SK-N-SH treated with all-trans-retinoic acid at 6 μM for 48 hours (cell line): Measurements from ENCODE around the gene COG8.

ENCODE experiments used
- ATAC-seq: fragments of 200-7000 bp; cut with Tn5 transposase; 3 replicates; pipeline ENCODE4 v1.9.1; 2020; ENCODE audit warnings: mild to moderate bottlenecking, moderate library complexity
- ARNTL ChIP-seq: fragments of 450-650 bp; formaldehyde crosslinking; IDR thresholded peaks from 2 replicates; pipeline ENCODE4 v1.5.0; 2020; ENCODE audit warnings: low read depth, mild to moderate bottlenecking, moderate library complexity, borderline replicate concordance
- CSDC2 ChIP-seq: fragments of 250-450 bp; sonication (Bioruptor Pico); IDR thresholded peaks from 2 replicates; pipeline ENCODE4 v1.5.0; 2020; ENCODE audit warnings: mild to moderate bottlenecking, moderate library complexity
- ESRRG ChIP-seq: fragments of 250-450 bp; sonication (Bioruptor Pico); IDR thresholded peaks from 2 replicates; pipeline ENCODE4 v1.6.1; 2021; ENCODE audit warnings: mild to moderate bottlenecking
- GLIS3 ChIP-seq: fragments of 250-450 bp; sonication (Bioruptor Pico); IDR thresholded peaks from 2 replicates; pipeline ENCODE4 v1.5.0; 2020; ENCODE audit warnings: mild to moderate bottlenecking, moderate library complexity
- OSR1 ChIP-seq: fragments of 250-450 bp; sonication (Bioruptor Pico); IDR thresholded peaks from 2 replicates; pipeline ENCODE4 v1.8.0; 2022; ENCODE audit warnings: moderate library complexity, mild to moderate bottlenecking, inconsistent platforms
- PATZ1 ChIP-seq: fragments of 250-450 bp; sonication (Bioruptor Pico); IDR thresholded peaks from 2 replicates; pipeline ENCODE4 v1.8.0; 2020; ENCODE audit warnings: mild to moderate bottlenecking, moderate library complexity, borderline replicate concordance
- POU6F1 ChIP-seq: fragments of 250-450 bp; sonication (Bioruptor Pico); IDR thresholded peaks from 2 replicates; pipeline ENCODE4 v1.8.0; 2021; ENCODE audit warnings: low read depth, mild to moderate bottlenecking, moderate library complexity, borderline replicate concordance
- PPARA ChIP-seq: fragments of 250-450 bp; sonication (Bioruptor Pico); IDR thresholded peaks from 2 replicates; pipeline ENCODE4 v1.5.0; 2020; ENCODE audit warnings: mild to moderate bottlenecking, borderline replicate concordance
- RARB ChIP-seq: fragments of 250-450 bp; sonication (Bioruptor Pico); IDR thresholded peaks from 2 replicates; pipeline ENCODE4 v1.8.0; 2021; ENCODE audit warnings: mild to moderate bottlenecking, moderate library complexity
- SNAI2 ChIP-seq: fragments of 250-450 bp; sonication (Bioruptor Pico); IDR thresholded peaks from 2 replicates; pipeline ENCODE4 v1.5.0; 2020; ENCODE audit warnings: mild to moderate bottlenecking, moderate library complexity
- TCF4 ChIP-seq: fragments of 250-450 bp; sonication (Bioruptor Pico); IDR thresholded peaks from 2 replicates; pipeline ENCODE4 v1.8.0; 2021; ENCODE audit warnings: mild to moderate bottlenecking, moderate library complexity, borderline replicate concordance
- TOX ChIP-seq: fragments of 250-450 bp; sonication (Bioruptor Pico); IDR thresholded peaks from 2 replicates; pipeline ENCODE4 v1.8.0; 2021; ENCODE audit warnings: mild to moderate bottlenecking, moderate library complexity, borderline replicate concordance
- TSHZ2 ChIP-seq: fragments of 250-450 bp; sonication (Bioruptor Pico); IDR thresholded peaks from 2 replicates; pipeline ENCODE4 v1.5.0; 2020; ENCODE audit warnings: mild to moderate bottlenecking, moderate library complexity
- ZC3H10 ChIP-seq: fragments of 250-450 bp; sonication (Bioruptor Pico); IDR thresholded peaks from 2 replicates; pipeline ENCODE4 v1.5.1; 2021; ENCODE audit warnings: mild to moderate bottlenecking, moderate library complexity
- ZFP30 ChIP-seq: fragments of 450-650 bp; formaldehyde crosslinking; IDR thresholded peaks from 2 replicates; pipeline ENCODE4 v1.5.0; 2022; ENCODE audit warnings: mild to moderate bottlenecking, moderate library complexity
- ZNF565 ChIP-seq: fragments of 450-650 bp; formaldehyde crosslinking; conservative IDR thresholded peaks from 2 replicates; pipeline ENCODE4 v1.5.0; 2020; ENCODE audit warnings: low read depth, mild to moderate bottlenecking, moderate library complexity
- ZNF70 ChIP-seq: fragments of 450-650 bp; formaldehyde crosslinking; IDR thresholded peaks from 2 replicates; pipeline ENCODE4 v1.5.0; 2020; ENCODE audit warnings: mild to moderate bottlenecking, moderate library complexity
- ZNF8 ChIP-seq: fragments of 450-650 bp; formaldehyde crosslinking; IDR thresholded peaks from 2 replicates; pipeline ENCODE4 v1.5.0; 2020; ENCODE audit warnings: mild to moderate bottlenecking, moderate library complexity
- TF ChIP-seq, protein P1 (sequence below): fragments of 250-450 bp; sonication (Bioruptor Pico); IDR thresholded peaks from 2 replicates; pipeline ENCODE4 v1.5.1; 2020; ENCODE audit warnings: low read depth, mild to moderate bottlenecking, moderate library complexity
- TF ChIP-seq, protein P2 (sequence below): fragments of 250-450 bp; sonication (Bioruptor Pico); IDR thresholded peaks from 2 replicates; pipeline ENCODE4 v1.5.1; 2021; ENCODE audit warnings: mild to moderate bottlenecking, moderate library complexity

Gene COG8

GRCh38 chr16:69328854-69329316 is 10.5 kb downstream of the COG8 start:
- no peak for TF ChIP-seq ZNF70 (CRISPR knock-in tag)
- TF ChIP-seq RARB (CRISPR knock-in tag): no peak
- no peak for TF ChIP-seq ESRRG (CRISPR knock-in tag)
- no peak for TF ChIP-seq OSR1
- TF ChIP-seq POU6F1 (CRISPR knock-in tag): no peak
- TF ChIP-seq SNAI2 (CRISPR knock-in tag): no peak
- TF ChIP-seq ZC3H10 (CRISPR knock-in tag): no peak
- no peak for TF ChIP-seq ZNF565 (CRISPR knock-in tag)
- TF ChIP-seq ZFP30 (CRISPR knock-in tag): no peak
- peak; percentile 0; the same call in 1 of the 3 replicates for ATAC-seq

DNA sequence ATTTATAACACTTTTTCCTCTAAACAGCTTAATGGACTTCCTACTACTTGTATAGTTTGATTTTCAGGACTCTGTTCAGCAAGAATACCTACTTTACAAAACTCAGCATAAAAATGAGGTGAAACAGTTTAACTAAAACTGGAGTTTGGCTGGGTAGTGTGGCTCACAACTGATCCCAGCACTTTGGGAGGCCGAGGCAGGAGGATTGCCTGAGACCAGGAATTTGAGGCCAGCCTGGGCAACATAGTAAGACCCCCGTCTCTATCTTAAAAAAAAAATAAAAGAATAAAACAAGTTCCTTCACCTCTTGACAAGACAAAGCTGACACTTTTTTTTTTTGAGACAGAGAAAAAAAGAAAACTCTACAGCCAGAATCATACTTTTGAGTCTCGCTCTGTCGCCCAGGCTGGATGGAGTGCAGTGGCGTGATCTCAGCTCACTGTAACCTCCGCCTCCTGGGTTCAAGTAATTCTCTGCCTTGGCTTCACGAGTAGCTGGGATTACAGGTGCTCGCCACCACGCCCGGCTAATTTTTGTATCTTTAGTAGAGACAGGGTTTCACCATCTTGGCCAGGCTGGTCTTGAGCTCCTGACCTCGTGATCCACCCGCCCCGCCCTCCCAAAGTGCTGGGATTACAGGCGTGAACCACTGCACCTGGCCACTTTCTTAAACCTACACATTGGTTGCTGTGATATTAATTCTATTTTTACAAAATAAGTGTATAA is 11.6 kb downstream of the COG8 start:
- ATAC-seq: no peak
- TF ChIP-seq PATZ1 (no peak), CSDC2 (CRISPR knock-in tag) (no peak), TCF4 (no peak), ZNF565 (CRISPR knock-in tag) (no peak), POU6F1 (CRISPR knock-in tag) (no peak), OSR1 (no peak), ZNF8 (no peak), GLIS3 (CRISPR knock-in tag) (no peak), ZC3H10 (CRISPR knock-in tag) (no peak), ARNTL (CRISPR knock-in tag) (no peak), TOX (CRISPR knock-in tag) (no peak), RARB (CRISPR knock-in tag) (no peak), ESRRG (CRISPR knock-in tag) (no peak), PPARA (CRISPR knock-in tag) (no peak), TSHZ2 (CRISPR knock-in tag) (no peak), ZNF70 (CRISPR knock-in tag) (no peak)
- TF ChIP-seq, protein P1, sequence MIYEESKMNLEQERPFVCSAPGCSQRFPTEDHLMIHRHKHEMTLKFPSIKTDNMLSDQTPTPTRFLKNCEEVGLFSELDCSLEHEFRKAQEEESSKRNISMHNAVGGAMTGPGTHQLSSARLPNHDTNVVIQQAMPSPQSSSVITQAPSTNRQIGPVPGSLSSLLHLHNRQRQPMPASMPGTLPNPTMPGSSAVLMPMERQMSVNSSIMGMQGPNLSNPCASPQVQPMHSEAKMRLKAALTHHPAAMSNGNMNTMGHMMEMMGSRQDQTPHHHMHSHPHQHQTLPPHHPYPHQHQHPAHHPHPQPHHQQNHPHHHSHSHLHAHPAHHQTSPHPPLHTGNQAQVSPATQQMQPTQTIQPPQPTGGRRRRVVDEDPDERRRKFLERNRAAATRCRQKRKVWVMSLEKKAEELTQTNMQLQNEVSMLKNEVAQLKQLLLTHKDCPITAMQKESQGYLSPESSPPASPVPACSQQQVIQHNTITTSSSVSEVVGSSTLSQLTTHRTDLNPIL (CRISPR knock-in tag): no peak
- TF ChIP-seq, protein P2, sequence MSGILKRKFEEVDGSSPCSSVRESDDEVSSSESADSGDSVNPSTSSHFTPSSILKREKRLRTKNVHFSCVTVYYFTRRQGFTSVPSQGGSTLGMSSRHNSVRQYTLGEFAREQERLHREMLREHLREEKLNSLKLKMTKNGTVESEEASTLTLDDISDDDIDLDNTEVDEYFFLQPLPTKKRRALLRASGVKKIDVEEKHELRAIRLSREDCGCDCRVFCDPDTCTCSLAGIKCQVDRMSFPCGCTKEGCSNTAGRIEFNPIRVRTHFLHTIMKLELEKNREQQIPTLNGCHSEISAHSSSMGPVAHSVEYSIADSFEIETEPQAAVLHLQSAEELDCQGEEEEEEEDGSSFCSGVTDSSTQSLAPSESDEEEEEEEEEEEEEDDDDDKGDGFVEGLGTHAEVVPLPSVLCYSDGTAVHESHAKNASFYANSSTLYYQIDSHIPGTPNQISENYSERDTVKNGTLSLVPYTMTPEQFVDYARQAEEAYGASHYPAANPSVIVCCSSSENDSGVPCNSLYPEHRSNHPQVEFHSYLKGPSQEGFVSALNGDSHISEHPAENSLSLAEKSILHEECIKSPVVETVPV: no peak
